Body of pancreas (tissue), 4 donors: Measurements from ENCODE around the gene ZNF318. TPM values are rescaled to one million over a fixed set of nuclear protein-coding genes. Genes with fewer than 3 reads are reported as not detected.
"Not testable (repeated sequence)": the region's sequence is repeated elsewhere in the genome, so short reads cannot be mapped to it uniquely, and the experiment has no call there.

Source experiments
- ATAC-seq: fragments of 150-250 bp; one replicate; pipeline ENCODE4 v1.9.1; 2016
- DNase-seq, 4 donors: peaks; one replicate each; pipeline ENCODE4 v3.0.0-alpha.2; 2019
- H3K27ac ChIP-seq, 4 donors: fragments of 200-600 bp; sonication (generic); 1 replicate in 3 of 4; 2 replicates in 1 of 4; pipeline versions ENCODE4 v1.5.1 to v1.6.1; 2016 to 2019; ENCODE audit warnings: mild to moderate bottlenecking in 1 of 4, mixed read lengths in 1 of 4, moderate library complexity in 1 of 4
- H3K27me3 ChIP-seq, 2 donors: fragments of 200-600 bp; sonication (generic); one replicate each; pipeline ENCODE4 v1.6.0; 2016; ENCODE audit warnings: mild to moderate bottlenecking in 1 of 2
- H3K36me3 ChIP-seq, 2 donors: fragments of 200-600 bp; sonication (generic); replicated peaks in 1 of 2; 2 replicates each; pipeline ENCODE4 v1.5.1; 2016; ENCODE audit warnings: low read depth in 2 of 2; ENCODE audit not compliant: insufficient read depth in 1 of 2
- H3K4me1 ChIP-seq: fragments of 200-600 bp; sonication (generic); one replicate; pipeline ENCODE4 v1.6.0; 2016
- H3K4me3 ChIP-seq, 2 donors: fragments of 200-600 bp; sonication (generic); 1 replicate in 1 of 2; 2 replicates in 1 of 2; pipeline ENCODE4 v1.5.1; 2016 to 2019
- H3K9me3 ChIP-seq, 3 donors: fragments of 200-600 bp; sonication (generic); 1 replicate in 2 of 3; 2 replicates in 1 of 3; pipeline ENCODE4 v1.5.1; 2016
- CTCF ChIP-seq, 7 experiments: fragments of 450-650 bp in 4 of 7; fragments of 200-600 bp in 3 of 7; sonication (generic) in 3 of 7; IDR thresholded peaks; one replicate each; pipeline ENCODE4 v1.5.1; 2016 to 2019; ENCODE audit warnings: antibody characterized with exemption in 7 of 7
- POLR2A ChIP-seq, 3 donors: fragments of 450-650 bp; IDR thresholded peaks; one replicate each; pipeline ENCODE4 v1.6.1; 2016; ENCODE audit warnings: antibody characterized with exemption in 3 of 3, mild to moderate bottlenecking in 2 of 3
- WGBS, 2 donors: methylation state at CpG; one replicate each; pipeline ENCODE4 v1.1.5; 2017; 5-methylcytosine and 5-hydroxymethylcytosine counted together
- intact Hi-C: fragments of 100-400 bp; cut with DNase I; formaldehyde crosslinking; loops from one replicate; pipeline ENCODE4 v1.15.1; 2023
- total RNA-seq, 2 donors: library from RNA; depleted of rRNA; stranded (reverse); fragments of >200 nt; gene quantifications; one replicate each; pipeline ENCODE4 v1.1.0, GENCODE V29; 2016

ZNF318 gene
- total RNA-seq, 2 donors from 2014 or later: 14.0 to 14.5 TPM

DNA sequence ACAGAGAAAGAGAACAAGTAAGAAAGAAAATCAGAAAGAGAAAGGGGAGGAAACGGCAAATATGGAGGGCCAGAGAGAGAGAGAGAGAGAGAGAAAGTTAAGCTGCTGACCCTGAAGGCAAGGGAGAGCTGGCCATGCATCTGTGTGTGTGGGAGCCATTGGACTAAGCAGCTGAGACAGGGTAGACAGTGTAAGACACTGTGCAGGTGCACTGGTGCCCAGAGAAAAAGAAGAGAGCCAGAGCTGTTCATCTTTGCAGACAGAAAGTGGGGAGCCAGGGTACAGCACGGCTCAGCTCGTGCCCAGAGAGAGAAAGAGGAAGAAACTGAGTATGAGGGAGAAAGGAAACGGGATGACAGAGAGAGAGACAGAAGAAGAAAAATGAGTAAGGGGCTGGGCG lies 24.2 kb upstream of the ZNF318 start:
- intact Hi-C loops: no loop called here
- no peak overlapping the region for H3K27ac ChIP-seq
- no peaks in the 10 kb centered on the region for H3K9me3 ChIP-seq
- DNase-seq (no peak), ATAC-seq (no peak)
- H3K4me1 ChIP-seq: peaks cover 10% of the 10 kb centered on the region
- 68% methylated on average over 5 of the region's 5 CpGs for WGBS, 2 donors
- H3K4me3 ChIP-seq: no peak overlapping the region
- TF ChIP-seq POLR2A (IDR thresholded peaks at IDR 0.05) (no peak), CTCF (IDR thresholded peaks at IDR 0.05) (no peak)
- H3K27me3 ChIP-seq: no peaks in the 10 kb centered on the region
- H3K36me3 ChIP-seq: no peaks in the 10 kb centered on the region

GRCh38 chr6:43393133-43393532 lies 23.7 kb upstream of the ZNF318 start:
- DNase-seq, ATAC-seq, H3K4me1 ChIP-seq, H3K27me3 ChIP-seq, intact Hi-C loops, H3K36me3 ChIP-seq, H3K27ac ChIP-seq, H3K4me3 ChIP-seq, H3K9me3 ChIP-seq: not testable (repeated sequence)
- 54 to 64% methylated on average over 11 of the region's 11 CpGs for WGBS, 2 donors

GRCh38 chr6:43391440-43392031 lies 22.1 kb upstream of the ZNF318 start:
- no peak for ATAC-seq
- Histone ChIP-seq H3K4me3 (no peak overlapping the region), H3K36me3 (no peaks in the 10 kb centered on the region), H3K9me3 (no peaks in the 10 kb centered on the region), H3K27me3 (no peaks in the 10 kb centered on the region), H3K27ac (no peak overlapping the region), H3K4me1 (peaks cover 8% of the 10 kb centered on the region)
- 64 to 84% methylated on average over 12 to 13 of the region's 13 CpGs for WGBS, 2 donors
- intact Hi-C loops: no loop called here
- TF ChIP-seq CTCF (IDR thresholded peaks at IDR 0.05) (no peak), POLR2A (IDR thresholded peaks at IDR 0.05) (no peak)
- DNase-seq: no peak

GRCh38 chr6:43390753-43391439 lies 21.4 kb upstream of the ZNF318 start:
- 64 to 69% methylated on average over 10 of the region's 10 CpGs for WGBS, 2 donors
- H3K9me3 ChIP-seq: not testable (repeated sequence)

GRCh38 chr6:43389730-43390295 lies 20.4 kb upstream of the ZNF318 start:
- intact Hi-C loops: no loop called here
- TF ChIP-seq CTCF (IDR thresholded peaks at IDR 0.05) (no peak), POLR2A (IDR thresholded peaks at IDR 0.05) (no peak)
- Histone ChIP-seq H3K27me3 (no peaks in the 10 kb centered on the region), H3K4me1 (no peaks in the 10 kb centered on the region), H3K27ac (no peak overlapping the region), H3K4me3 (no peak overlapping the region), H3K36me3 (no peaks in the 10 kb centered on the region), H3K9me3 (no peaks in the 10 kb centered on the region)
- 81 to 82% methylated on average over 6 of the region's 6 CpGs for WGBS, 2 donors
- DNase-seq (no peak), ATAC-seq (no peak)

More at GRCh38 chr6:43390753-43391439, 21.4 kb upstream of the ZNF318 start:
- ATAC-seq, intact Hi-C loops, H3K4me3 ChIP-seq, H3K36me3 ChIP-seq, H3K4me1 ChIP-seq, DNase-seq, H3K27me3 ChIP-seq, H3K27ac ChIP-seq: not testable (repeated sequence)
